COLO668 (cell line): Measurements from ENCODE around the gene EVPL.
"Not testable (repeated sequence)": the region's sequence is repeated elsewhere in the genome, so short reads cannot be mapped to it uniquely, and the experiment has no call there.

ENCODE experiments used
- DNase-seq: peaks from one replicate; lab custom pipeline; 2025; ENCODE audit not compliant: unreplicated experiment; lab: John Stamatoyannopoulos, UW

Gene EVPL

GRCh38 chr17:75970626-75971025 lies 56.5 kb downstream of the EVPL start:
- no peak for DNase-seq

- DNase-seq, result no peak
Measured at GRCh38 chr17:75970011-75970523, 57.0 kb downstream of the EVPL start.

- DNase-seq, result not testable (repeated sequence)
Measured at GRCh38 chr17:75969044-75969443, 58.1 kb downstream of the EVPL start.

- DNase-seq, result no peak
Measured at GRCh38 chr17:75965468-75965867, 61.6 kb downstream of the EVPL start.

- DNase-seq, result no peak
Measured at GRCh38 chr17:75959839-75960511, 67.1 kb downstream of the EVPL start.

GRCh38 chr17:75959051-75959838 lies 67.9 kb downstream of the EVPL start:
- no peak for DNase-seq
